Measurements from ENCODE around the gene CELF3. TPM values are rescaled to one million over a fixed set of nuclear protein-coding genes. Genes with fewer than 3 reads are reported as not detected.
A peak's percentile ranks its signal among the peaks of the same experiment; 100 is the strongest.

CELF3 gene
- total RNA-seq, 2 donors from 2014 or later, result not detected

DNA sequence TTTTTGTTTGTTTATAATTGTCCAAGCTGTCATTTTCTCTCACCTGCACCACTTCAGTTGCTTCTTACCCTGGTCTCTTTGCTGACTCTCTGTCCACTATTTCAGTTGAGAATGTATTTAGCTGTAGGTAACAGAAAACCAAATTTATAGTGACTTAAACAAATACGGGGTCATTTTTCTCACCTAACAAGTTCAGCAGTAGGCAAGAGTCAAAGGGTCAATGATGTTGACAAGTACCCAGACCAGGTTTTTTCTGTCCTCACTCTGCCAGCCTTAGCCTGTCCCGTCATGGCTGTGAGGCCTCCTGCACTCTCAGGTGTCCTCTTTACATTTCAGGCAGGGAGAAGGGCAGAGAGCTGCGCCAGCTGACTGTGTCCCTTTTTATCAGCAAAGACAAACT, 16.5 kb upstream of the CELF3 start:
- Histone ChIP-seq H3K36me3 (no peaks in the 10 kb centered on the region), H3K4me3 (no peak overlapping the region), H3K27me3 (no peaks in the 10 kb centered on the region), H3K27ac (no peak overlapping the region), H3K4me1 (peaks cover 0 to 3% of the 10 kb centered on the region in 2 donors), H3K9me3 (no peaks in the 10 kb centered on the region)
- TF ChIP-seq, protein P1, sequence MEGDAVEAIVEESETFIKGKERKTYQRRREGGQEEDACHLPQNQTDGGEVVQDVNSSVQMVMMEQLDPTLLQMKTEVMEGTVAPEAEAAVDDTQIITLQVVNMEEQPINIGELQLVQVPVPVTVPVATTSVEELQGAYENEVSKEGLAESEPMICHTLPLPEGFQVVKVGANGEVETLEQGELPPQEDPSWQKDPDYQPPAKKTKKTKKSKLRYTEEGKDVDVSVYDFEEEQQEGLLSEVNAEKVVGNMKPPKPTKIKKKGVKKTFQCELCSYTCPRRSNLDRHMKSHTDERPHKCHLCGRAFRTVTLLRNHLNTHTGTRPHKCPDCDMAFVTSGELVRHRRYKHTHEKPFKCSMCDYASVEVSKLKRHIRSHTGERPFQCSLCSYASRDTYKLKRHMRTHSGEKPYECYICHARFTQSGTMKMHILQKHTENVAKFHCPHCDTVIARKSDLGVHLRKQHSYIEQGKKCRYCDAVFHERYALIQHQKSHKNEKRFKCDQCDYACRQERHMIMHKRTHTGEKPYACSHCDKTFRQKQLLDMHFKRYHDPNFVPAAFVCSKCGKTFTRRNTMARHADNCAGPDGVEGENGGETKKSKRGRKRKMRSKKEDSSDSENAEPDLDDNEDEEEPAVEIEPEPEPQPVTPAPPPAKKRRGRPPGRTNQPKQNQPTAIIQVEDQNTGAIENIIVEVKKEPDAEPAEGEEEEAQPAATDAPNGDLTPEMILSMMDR (IDR thresholded peaks at IDR 0.05), result no peak
- DNase-seq (ENCODE audit: low spot score), result no peak

DNA sequence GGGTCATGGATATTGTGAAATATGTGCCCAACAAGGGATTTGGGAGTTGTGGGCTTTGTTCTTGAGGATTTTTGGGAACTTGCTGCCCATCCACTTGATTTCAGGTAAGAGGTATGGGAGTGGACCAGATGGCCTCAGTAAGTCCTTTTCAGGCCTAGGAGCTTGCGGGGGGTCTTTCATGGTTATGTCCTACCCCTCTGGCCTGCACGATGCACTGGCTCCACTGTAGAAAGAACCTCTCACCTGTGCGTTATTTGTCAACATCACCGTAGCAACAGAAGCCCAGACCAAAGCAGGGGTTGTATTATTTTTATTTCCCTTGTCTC, 13.3 kb upstream of the CELF3 start:
- TF ChIP-seq, protein P1 (IDR thresholded peaks at IDR 0.05), result no peak
- DNase-seq (ENCODE audit: low spot score), result no peak
- no peaks in the 10 kb centered on the region for H3K9me3 ChIP-seq
- H3K4me3 ChIP-seq, result no peak overlapping the region
- H3K4me1 ChIP-seq, result peaks cover 0 to 8% of the 10 kb centered on the region in 2 donors
- no peaks in the 10 kb centered on the region for H3K27me3 ChIP-seq
- no peaks in the 10 kb centered on the region for H3K36me3 ChIP-seq
- H3K27ac ChIP-seq, result no peak overlapping the region

DNA sequence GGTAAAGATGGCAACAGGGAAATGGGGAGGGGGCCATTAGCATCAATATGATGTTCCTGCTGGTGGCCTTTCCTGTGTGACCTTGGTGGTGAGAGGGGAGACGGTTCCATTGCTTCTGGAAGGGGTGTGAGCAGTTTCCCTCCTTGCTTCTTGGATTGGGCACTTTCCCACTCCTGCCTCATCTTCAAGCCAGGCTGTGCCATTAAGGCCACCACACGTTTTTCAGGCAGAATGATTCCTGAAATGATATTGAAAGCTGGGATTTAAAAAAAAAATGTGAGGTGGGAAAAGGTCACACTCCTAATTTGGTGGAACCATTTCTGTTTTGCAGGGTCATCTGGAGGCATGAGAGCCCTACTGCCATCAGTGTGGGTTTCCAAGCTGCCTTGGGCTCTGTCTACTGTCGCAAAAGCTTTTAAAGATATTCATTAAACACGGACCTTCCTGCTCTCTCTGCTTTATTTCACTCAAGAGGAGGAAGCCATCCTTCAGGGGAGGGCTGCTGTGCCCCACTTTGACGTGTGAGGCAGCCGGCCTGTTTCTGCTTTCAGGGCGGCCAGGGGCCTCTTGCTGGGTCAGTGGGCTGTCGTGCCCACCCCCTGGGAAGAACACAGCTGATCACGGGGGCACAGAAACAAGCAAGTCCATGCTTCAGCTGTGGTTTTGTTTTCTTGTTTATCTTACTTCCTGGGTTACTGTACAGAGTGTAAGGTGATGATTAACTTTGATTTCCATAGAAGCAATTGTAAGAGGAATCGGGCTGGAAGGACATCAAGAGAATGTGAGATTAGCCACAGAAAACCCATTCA, 12.8 kb upstream of the CELF3 start:
- H3K4me1 ChIP-seq, result peaks cover 0 to 8% of the 10 kb centered on the region in 2 donors
- H3K36me3 ChIP-seq, result no peaks in the 10 kb centered on the region
- DNase-seq (ENCODE audit: low spot score), result no peak
- H3K4me3 ChIP-seq, result no peak overlapping the region
- H3K27me3 ChIP-seq, result no peaks in the 10 kb centered on the region
- peak overlapping the region in 1 of 2 donors; percentile 75 for H3K27ac ChIP-seq
- TF ChIP-seq, protein P1 (IDR thresholded peaks at IDR 0.05), result no peak
- no peaks in the 10 kb centered on the region for H3K9me3 ChIP-seq

DNA sequence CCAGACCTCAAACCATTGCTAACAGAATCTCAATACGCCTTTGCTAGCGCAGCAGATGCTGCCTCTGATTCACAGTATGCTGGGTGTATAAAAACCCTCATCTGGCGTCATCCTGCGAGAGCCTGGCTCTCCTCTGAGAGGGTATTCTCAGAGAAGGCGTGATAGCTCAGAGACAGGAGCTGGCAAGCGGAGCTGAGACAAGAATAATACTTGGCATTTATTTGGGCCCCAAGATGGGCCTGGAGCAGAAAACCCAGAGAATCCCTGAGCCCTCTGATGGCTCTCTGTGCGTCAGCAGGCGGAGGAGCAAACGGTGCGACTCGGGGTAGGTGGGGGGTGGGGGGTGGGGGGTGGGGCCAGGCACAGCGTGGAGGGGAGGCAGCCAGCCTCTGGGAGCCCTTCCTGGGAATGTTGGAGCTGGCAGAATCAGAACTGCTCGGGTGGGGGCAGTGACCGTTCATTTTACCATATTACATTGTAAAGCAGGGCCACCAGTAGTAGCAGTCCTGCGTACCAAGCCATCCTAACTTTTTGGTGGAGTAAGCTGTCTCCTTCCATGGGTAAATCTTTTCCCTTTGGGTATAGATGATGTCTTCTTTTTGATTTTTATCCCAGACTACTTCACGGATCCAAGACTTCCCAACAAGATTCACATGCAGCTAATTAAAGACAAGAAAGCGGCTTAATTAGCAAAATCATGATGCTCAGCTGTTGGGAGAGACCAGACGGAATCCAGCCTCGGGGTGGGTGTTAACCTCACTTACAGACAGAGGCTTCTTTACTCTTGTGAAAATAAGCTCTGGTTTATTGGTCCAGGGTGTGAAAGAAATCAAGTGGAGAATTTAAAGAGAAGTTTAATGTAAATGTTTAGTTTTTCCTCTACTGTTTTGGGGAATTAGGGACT, 11.8 kb upstream of the CELF3 start:
- no peaks in the 10 kb centered on the region for H3K27me3 ChIP-seq
- H3K4me1 ChIP-seq, result peaks cover 0 to 8% of the 10 kb centered on the region in 2 donors
- peak overlapping the region in 1 of 2 donors; percentile 13 for H3K4me3 ChIP-seq
- H3K36me3 ChIP-seq, result no peaks in the 10 kb centered on the region
- TF ChIP-seq, protein P1 (IDR thresholded peaks at IDR 0.05), result no peak
- no peaks in the 10 kb centered on the region for H3K9me3 ChIP-seq
- no peak for DNase-seq (ENCODE audit: low spot score)
- peak overlapping the region; percentile 58 to 75 for H3K27ac ChIP-seq

DNA sequence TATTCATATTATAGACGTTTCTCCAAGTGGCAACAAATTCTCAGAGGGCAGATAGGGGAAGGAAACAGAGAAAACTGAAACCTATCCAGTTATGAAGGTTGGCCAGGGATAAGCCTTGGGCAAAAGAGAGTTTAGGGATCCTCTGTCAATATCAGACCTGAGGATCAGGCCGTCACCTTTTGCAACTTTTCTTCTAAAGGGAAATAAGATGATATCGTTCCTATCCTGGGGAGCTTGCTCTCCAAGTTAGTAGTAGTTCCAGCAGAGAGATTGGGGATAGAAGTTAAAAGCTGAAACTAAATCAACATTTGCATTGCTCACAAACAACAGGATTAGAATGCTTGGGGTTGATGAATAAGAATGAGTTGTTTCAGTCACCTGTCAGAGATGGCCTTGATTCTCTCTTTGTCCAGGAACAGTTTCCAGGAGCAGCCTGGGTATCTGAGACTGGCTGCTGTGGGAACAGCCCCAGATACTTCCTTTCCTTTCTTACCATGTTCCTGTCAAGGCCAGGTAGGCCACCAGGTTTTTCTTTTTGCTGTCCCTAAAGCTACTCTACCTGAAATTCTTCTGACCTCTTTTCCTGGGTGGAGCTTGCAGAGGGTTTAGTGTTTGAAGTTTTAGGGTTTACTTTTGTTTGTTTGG, 7.2 kb upstream of the CELF3 start:
- Histone ChIP-seq H3K9me3 (no peaks in the 10 kb centered on the region), H3K27me3 (no peaks in the 10 kb centered on the region), H3K4me3 (no peak overlapping the region), H3K4me1 (peaks cover 0 to 33% of the 10 kb centered on the region in 2 donors), H3K36me3 (no peaks in the 10 kb centered on the region), H3K27ac (no peak overlapping the region)
- TF ChIP-seq, protein P1 (IDR thresholded peaks at IDR 0.05), result no peak
- no peak for DNase-seq (ENCODE audit: low spot score)

All from right atrium auricular region (tissue), 2 donors.